ENCODE results near the gene GKN2.
"Not testable (repeated sequence)": the region's sequence is repeated elsewhere in the genome, so short reads cannot be mapped to it uniquely, and the experiment has no call there.

Gene GKN2

DNA sequence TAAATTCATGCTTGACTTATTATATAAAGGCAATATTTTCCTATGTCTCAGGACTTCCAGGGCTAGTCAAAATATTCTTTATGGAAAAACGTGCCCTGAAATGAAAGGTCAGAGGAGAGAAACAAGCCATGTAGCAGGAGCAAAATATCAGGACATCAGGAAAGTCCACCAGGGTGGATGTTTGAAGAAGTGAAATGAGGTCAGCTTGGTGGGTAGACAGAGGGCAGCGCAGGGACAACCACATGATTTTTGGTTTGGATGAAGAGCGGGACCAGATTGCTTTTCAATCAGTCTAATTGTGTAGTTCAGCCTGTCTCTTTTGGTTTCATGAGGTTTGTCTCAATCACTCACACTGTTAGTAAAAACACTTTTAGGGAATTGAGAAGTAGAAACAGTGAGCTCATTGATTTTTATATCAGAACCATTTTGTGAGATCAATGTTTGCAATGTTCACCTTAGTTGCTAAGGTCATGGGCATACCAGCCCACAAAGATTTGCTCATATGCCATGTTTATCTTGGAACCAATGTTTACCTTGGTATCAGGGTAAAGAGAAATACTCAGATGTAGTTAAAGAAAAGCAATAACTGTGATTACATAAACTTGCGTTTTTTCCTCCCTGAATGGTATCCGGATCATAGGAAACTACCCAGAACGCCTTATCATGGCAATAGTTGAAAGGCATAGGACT, 32.1 kb downstream of the GKN2 start:
- no peak for DNase-seq (ENCODE audit: low read depth in 2 of 2)

GRCh38 chr2:68918497-68918896, 34.2 kb downstream of the GKN2 start:
- no peak for DNase-seq (ENCODE audit: low read depth in 2 of 2)

- DNase-seq (ENCODE audit: low read depth in 2 of 2) = no peak
Observed at GRCh38 chr2:68917034-68917718, 35.5 kb downstream of the GKN2 start.

GRCh38 chr2:68916226-68916625, 36.5 kb downstream of the GKN2 start:
- DNase-seq (ENCODE audit: low read depth in 2 of 2) = no peak

DNA sequence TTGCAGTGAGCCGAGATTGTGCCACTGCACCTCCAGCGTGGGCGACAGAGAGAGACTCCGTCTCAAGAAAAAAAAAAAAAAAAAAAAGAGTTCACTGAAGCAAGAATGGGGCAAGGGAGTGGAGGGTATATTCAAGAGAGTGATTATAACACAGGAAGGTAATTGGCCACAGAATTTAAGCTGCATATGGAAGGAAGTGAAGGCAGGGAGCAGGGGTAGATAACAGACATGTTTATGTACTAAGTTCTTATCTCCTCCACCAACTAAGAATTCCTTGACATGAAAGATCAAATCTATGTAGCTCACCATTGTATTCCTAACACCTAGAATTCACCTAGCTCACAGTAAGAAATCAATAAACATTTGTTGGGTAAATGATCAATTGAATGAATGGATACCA, 37.3 kb downstream of the GKN2 start:
- DNase-seq (ENCODE audit: low read depth in 2 of 2) = no peak

DNA sequence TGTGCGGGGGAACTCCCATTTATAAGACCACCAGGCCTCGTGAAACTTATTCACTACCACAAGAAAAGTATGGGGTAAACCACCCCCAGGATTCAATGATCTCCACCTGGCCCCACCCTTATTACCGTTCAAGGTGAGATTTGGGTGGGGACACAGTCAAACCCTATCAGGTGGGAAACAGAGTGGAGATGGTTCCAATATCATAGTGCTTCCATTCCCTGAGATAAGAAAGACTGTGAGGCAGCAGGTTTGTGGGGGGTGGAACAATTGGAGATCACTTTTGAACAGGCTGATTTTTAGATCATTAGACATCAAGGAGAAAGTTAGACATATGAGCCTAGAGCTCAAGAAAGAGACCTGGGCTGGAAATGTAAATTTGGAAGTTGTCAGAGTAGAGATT, 39.3 kb downstream of the GKN2 start:
- no peak for DNase-seq (ENCODE audit: low read depth in 2 of 2)

GRCh38 chr2:68912732-68913131, 40.0 kb downstream of the GKN2 start:
- no peak for DNase-seq (ENCODE audit: low read depth in 2 of 2)

- no peak for DNase-seq (ENCODE audit: low read depth in 2 of 2)
Observed at GRCh38 chr2:68912111-68912510, 40.6 kb downstream of the GKN2 start.

DNA sequence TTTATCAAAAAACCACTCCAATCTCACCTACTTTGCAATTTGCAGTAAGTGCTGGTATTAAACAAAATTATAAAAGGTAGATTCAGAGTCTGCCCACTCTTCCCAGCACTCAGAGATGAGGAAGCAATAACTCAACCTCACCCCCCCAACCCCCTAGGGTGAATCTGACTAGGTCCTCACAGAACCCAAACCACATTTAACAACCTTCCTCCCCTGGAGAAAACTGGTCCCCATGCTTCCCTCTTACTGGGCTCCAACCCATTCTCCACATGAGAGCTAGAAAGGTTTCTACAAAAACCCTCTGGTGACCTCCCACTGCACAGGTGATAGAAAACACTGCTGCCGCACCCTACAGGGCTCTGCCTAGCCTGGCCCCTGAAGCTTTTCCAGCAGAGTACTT, 41.0 kb downstream of the GKN2 start:
- DNase-seq (ENCODE audit: low read depth in 2 of 2) = no peak

GRCh38 chr2:68911246-68911645, 41.4 kb downstream of the GKN2 start:
- no peak for DNase-seq (ENCODE audit: low read depth in 2 of 2)

GRCh38 chr2:68909793-68910674, 42.7 kb downstream of the GKN2 start:
- DNase-seq (ENCODE audit: low read depth in 2 of 2) = peak; percentile 32 to 56

DNA sequence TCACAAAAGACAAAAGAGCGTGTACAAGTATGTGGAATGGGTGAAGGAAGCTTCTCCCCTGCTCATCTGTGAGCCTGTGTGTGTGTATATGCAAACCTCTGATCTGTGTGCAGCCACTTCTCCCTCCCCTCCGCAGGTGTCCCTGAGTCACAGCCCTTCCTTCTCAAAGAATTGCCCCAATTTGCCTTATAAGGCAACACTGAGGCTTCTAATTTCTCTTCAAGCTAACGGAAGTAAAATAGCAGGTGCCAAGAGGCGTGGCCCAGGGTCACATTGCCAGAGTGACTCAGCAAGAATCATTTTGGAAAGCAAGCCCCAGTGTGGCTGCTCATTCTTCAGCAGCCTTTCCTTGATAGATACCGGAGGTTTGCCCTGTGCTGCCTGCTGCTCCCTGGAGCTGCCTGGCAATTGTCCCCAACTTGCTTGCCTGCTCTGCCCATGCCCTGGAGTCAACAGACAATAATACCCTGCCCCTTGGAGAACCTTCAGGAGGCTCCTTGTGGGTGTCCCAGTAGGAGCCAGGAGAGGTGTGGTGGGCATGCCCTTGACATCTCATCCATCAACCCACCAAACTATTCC, 44.2 kb downstream of the GKN2 start:
- peak; percentile 57 to 74 for DNase-seq (ENCODE audit: low read depth in 2 of 2)

DNA sequence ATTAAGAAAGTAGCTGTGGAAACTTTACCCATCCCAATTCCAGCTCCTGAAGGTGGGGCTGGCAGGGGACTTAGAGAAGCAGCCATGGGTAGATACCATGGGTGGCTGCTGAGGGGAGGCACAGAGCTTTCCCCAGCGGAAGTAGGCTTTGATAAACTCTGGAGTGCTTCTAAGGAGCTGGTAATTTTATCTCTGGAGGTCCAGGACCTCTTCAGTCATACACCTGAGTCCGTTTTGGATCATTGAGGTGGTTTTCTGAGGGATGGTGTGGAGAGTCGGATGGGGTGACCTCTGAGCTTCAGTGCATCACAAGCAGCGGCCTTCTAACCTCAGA, 44.8 kb downstream of the GKN2 start:
- no peak for DNase-seq (ENCODE audit: low read depth in 2 of 2)

- no peak for DNase-seq (ENCODE audit: low read depth in 2 of 2)
Observed at GRCh38 chr2:68907232-68907919, 45.3 kb downstream of the GKN2 start.

GRCh38 chr2:68906716-68907115, 46.0 kb downstream of the GKN2 start:
- DNase-seq (ENCODE audit: low read depth in 2 of 2) = no peak

GRCh38 chr2:68905116-68905515, 47.6 kb downstream of the GKN2 start:
- no peak for DNase-seq (ENCODE audit: low read depth in 2 of 2)

DNA sequence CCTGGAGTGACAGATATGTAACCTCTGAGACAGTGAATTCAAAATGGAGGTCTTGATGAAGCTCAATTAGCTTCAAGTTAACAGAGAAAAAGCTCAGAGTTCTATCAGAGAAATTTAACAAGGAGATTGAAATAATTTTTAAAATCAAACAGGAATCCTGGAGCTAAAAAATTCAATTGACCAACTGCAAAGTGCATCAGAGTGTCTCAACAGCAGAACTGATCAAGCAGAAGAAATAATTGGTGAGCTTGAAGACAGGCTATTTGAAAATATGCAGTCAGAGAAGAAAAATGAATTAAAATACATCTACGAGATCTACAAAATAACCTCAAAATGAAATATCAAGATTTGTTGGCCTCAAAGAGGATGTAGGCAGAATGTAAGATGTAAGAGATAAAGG, 51.1 kb downstream of the GKN2 start:
- DNase-seq (ENCODE audit: low read depth in 2 of 2) = no peak

DNA sequence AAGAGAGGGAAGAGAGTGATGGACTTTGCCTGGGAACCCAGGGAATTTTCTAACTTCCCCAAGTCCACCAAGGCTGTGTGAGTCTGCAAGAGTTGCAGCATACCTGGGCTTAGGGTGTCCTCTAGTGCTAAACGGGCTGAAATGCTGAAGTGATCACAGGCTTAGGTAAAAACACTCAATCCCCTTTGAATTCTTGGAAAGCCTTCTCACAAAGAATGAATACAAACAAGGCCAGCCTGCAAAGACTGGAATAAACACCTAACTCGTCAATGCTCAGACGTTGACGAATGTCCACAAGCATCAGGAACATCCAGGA, 51.5 kb downstream of the GKN2 start:
- no peak for DNase-seq (ENCODE audit: low read depth in 2 of 2)

- no peak for DNase-seq (ENCODE audit: low read depth in 2 of 2)
Observed at GRCh38 chr2:68900496-68901198, 52.0 kb downstream of the GKN2 start.

DNA sequence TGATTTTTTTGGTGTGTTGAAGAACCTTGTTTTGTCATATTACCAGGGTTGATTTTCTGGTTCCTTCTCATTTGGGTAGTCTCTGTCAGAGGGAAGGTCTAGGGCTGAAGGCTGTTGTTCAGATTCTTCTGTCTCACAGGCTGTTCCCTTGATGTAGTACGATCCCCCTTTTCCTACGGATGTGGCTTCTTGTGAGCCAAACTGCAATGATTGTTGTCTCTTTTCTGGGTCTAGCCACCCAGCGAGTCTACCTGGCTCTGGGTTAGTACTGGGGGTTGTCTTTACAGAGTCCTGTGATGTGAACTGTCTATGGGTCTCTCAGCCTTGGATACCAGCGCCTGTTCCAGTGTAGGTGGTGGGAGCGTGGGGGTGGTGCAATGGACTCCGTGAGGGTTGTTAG, 56.7 kb downstream of the GKN2 start:
- not testable (repeated sequence) for DNase-seq (ENCODE audit: low read depth in 2 of 2)

Measured in stimulated activated CD8-positive, alpha-beta memory T cell treated with anti-CD3 and anti-CD28 coated beads, Interleukin-2, amount 100 ng/mL, for 1 hour (primary cell).